H1 (cell line): Measurements from ENCODE around the gene GALT. TPM values are rescaled to one million over a fixed set of nuclear protein-coding genes. Genes with fewer than 3 reads are reported as not detected.

Experiments used
- polyA plus RNA-seq, 7 experiments: library from polyadenylated mRNA; depleted of rRNA in 3 of 7; stranded (reverse) in 5 of 7; unstranded in 2 of 7; fragments of >200 nt in 5 of 7; fragments of 200-250 nt in 2 of 7; gene quantifications; 1 replicate in 5 of 7; 2 replicates in 1 of 7; 4 replicates in 1 of 7; pipeline versions ENCODE4 v1.2.1 to v1.2.3, GENCODE V29; 2011 to 2013; ENCODE audit warnings: missing spikeins in 2 of 7, mixed read lengths in 2 of 7
- total RNA-seq: library from RNA; stranded (reverse); fragmentation: NEBNext Ultra II Directional; extraction: Animal tissue kit (Norgen Biotek cat#: 25700); gene quantifications from 2 replicates; pipeline ENCODE4 v1.2.1, GENCODE V29; 2021
- TF ChIP-seq, protein P1 (sequence below): fragments of 300-600 bp; sonication (generic); IDR thresholded peaks from 2 replicates; pipeline ENCODE4 v1.7.1; 2012; ENCODE audit warnings: low read length, moderate library complexity, mild to moderate bottlenecking, inconsistent platforms; ENCODE audit not compliant: insufficient replicate concordance

The GALT gene
- total and polyA plus RNA-seq, 2 of the 8 experiments (the other 6 are each of a cell fraction or from before 2014, with no cell fraction given), result 21.9 to 50.6 TPM

DNA sequence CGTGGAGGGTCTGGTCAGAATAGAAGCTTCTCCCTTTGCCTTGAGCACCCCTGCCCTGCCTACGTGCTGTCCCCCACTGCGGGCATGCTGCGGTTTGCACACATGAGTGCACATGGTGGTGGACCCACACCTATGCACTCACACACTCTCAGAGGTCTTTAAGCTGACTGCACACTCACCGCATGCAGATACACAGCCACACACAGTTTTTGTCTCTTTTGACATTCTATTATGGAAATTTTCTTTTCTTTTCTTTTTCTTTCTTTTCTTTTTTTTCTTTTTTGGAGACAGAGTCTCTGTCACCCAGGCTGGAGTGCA is 17.0 kb upstream of the GALT start (continued):
- TF ChIP-seq, protein P1, sequence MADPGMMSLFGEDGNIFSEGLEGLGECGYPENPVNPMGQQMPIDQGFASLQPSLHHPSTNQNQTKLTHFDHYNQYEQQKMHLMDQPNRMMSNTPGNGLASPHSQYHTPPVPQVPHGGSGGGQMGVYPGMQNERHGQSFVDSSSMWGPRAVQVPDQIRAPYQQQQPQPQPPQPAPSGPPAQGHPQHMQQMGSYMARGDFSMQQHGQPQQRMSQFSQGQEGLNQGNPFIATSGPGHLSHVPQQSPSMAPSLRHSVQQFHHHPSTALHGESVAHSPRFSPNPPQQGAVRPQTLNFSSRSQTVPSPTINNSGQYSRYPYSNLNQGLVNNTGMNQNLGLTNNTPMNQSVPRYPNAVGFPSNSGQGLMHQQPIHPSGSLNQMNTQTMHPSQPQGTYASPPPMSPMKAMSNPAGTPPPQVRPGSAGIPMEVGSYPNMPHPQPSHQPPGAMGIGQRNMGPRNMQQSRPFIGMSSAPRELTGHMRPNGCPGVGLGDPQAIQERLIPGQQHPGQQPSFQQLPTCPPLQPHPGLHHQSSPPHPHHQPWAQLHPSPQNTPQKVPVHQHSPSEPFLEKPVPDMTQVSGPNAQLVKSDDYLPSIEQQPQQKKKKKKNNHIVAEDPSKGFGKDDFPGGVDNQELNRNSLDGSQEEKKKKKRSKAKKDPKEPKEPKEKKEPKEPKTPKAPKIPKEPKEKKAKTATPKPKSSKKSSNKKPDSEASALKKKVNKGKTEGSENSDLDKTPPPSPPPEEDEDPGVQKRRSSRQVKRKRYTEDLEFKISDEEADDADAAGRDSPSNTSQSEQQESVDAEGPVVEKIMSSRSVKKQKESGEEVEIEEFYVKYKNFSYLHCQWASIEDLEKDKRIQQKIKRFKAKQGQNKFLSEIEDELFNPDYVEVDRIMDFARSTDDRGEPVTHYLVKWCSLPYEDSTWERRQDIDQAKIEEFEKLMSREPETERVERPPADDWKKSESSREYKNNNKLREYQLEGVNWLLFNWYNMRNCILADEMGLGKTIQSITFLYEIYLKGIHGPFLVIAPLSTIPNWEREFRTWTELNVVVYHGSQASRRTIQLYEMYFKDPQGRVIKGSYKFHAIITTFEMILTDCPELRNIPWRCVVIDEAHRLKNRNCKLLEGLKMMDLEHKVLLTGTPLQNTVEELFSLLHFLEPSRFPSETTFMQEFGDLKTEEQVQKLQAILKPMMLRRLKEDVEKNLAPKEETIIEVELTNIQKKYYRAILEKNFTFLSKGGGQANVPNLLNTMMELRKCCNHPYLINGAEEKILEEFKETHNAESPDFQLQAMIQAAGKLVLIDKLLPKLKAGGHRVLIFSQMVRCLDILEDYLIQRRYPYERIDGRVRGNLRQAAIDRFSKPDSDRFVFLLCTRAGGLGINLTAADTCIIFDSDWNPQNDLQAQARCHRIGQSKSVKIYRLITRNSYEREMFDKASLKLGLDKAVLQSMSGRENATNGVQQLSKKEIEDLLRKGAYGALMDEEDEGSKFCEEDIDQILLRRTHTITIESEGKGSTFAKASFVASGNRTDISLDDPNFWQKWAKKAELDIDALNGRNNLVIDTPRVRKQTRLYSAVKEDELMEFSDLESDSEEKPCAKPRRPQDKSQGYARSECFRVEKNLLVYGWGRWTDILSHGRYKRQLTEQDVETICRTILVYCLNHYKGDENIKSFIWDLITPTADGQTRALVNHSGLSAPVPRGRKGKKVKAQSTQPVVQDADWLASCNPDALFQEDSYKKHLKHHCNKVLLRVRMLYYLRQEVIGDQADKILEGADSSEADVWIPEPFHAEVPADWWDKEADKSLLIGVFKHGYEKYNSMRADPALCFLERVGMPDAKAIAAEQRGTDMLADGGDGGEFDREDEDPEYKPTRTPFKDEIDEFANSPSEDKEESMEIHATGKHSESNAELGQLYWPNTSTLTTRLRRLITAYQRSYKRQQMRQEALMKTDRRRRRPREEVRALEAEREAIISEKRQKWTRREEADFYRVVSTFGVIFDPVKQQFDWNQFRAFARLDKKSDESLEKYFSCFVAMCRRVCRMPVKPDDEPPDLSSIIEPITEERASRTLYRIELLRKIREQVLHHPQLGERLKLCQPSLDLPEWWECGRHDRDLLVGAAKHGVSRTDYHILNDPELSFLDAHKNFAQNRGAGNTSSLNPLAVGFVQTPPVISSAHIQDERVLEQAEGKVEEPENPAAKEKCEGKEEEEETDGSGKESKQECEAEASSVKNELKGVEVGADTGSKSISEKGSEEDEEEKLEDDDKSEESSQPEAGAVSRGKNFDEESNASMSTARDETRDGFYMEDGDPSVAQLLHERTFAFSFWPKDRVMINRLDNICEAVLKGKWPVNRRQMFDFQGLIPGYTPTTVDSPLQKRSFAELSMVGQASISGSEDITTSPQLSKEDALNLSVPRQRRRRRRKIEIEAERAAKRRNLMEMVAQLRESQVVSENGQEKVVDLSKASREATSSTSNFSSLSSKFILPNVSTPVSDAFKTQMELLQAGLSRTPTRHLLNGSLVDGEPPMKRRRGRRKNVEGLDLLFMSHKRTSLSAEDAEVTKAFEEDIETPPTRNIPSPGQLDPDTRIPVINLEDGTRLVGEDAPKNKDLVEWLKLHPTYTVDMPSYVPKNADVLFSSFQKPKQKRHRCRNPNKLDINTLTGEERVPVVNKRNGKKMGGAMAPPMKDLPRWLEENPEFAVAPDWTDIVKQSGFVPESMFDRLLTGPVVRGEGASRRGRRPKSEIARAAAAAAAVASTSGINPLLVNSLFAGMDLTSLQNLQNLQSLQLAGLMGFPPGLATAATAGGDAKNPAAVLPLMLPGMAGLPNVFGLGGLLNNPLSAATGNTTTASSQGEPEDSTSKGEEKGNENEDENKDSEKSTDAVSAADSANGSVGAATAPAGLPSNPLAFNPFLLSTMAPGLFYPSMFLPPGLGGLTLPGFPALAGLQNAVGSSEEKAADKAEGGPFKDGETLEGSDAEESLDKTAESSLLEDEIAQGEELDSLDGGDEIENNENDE, result no peak
